Epithelial cell of esophagus (primary cell): ENCODE results near the gene ENHO.

Experiments used
- DNase-seq: peaks from one replicate; pipeline ENCODE4 v3.0.0; 2010; ENCODE audit warnings: low read depth
- H3K4me3 ChIP-seq: 2 replicates; pipeline ENCODE4 v1.5.1; 2011; ENCODE audit warnings: mild to moderate bottlenecking, low read length, control low read depth
- TF ChIP-seq, protein P1 (sequence below): IDR thresholded peaks from 2 replicates; pipeline ENCODE4 v1.5.1; 2011; ENCODE audit warnings: low read depth, mild to moderate bottlenecking, low read length, control low read depth, inconsistent platforms; ENCODE audit not compliant: insufficient read depth; ENCODE audit errors: missing control alignments

ENHO gene

DNA sequence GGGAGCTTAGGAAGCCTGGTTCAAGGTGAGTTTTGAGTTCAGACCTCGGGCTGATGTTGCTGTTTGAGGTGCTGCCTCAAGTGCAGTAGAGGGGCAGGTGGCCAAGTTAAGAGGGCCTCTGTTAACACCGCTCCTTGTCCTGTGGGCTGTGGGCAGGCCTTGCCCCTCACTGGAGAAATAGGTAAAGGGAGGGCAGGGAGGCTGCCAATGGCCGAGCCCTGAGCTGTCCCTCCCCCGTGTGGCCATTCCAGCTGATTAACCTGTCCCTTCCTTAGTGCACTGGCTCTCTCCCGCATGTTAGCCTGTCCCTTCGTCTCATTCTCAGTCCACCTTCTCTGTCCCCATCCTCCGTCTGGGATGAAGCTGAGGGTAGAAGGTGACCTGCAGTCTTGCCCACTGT, 45.3 kb upstream of the ENHO start:
- no peak overlapping the region for H3K4me3 ChIP-seq
- TF ChIP-seq, protein P1, sequence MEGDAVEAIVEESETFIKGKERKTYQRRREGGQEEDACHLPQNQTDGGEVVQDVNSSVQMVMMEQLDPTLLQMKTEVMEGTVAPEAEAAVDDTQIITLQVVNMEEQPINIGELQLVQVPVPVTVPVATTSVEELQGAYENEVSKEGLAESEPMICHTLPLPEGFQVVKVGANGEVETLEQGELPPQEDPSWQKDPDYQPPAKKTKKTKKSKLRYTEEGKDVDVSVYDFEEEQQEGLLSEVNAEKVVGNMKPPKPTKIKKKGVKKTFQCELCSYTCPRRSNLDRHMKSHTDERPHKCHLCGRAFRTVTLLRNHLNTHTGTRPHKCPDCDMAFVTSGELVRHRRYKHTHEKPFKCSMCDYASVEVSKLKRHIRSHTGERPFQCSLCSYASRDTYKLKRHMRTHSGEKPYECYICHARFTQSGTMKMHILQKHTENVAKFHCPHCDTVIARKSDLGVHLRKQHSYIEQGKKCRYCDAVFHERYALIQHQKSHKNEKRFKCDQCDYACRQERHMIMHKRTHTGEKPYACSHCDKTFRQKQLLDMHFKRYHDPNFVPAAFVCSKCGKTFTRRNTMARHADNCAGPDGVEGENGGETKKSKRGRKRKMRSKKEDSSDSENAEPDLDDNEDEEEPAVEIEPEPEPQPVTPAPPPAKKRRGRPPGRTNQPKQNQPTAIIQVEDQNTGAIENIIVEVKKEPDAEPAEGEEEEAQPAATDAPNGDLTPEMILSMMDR: no peak
- DNase-seq: no peak

DNA sequence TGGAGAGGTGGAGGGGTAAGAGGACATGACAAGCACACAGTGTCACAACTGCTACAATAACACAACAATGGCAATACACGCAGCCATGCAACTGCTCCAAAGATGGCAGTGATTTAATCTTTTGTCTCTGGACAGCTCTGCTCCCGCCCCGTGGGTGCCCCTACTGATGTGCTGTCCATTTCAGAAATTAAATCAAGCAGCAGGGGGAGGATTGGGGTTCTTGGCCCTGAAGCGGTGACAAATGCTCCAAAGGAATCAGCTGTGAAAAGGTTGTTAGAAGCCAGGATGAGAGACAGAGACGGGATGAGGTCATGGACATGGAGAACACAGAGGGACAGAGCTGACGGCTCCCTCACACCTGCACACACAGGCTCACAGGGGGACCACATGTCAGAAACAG, 44.2 kb upstream of the ENHO start:
- TF ChIP-seq, protein P1: no peak
- no peak overlapping the region for H3K4me3 ChIP-seq
- no peak for DNase-seq

GRCh38 chr9:34566322-34566721, 43.5 kb upstream of the ENHO start:
- H3K4me3 ChIP-seq: no peak overlapping the region
- TF ChIP-seq, protein P1: no peak
- no peak for DNase-seq

DNA sequence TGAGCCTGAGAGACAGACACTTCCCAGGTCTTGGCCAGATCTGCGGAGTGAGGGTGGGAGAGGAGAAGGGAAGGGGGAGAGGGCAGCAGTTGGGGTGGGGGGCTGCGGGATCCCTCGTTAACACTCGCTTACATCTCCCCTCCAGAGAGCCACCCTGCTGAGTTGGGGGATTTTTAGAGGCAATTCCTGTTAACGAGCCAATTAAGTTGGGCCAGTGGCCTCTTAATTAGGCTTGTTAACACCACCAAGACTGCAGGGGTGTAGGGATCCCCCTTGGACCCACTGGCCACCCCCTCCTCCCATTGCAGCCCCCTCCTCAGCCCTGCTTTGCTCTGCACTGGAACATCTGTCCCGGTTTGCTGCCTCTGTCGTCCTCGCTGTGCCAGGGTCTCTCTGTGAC, 43.1 kb upstream of the ENHO start:
- no peak overlapping the region for H3K4me3 ChIP-seq
- TF ChIP-seq, protein P1: no peak
- no peak for DNase-seq

- TF ChIP-seq, protein P1: no peak
- no peak overlapping the region for H3K4me3 ChIP-seq
- DNase-seq: no peak
Measured at GRCh38 chr9:34564617-34565016, 41.8 kb upstream of the ENHO start.

DNA sequence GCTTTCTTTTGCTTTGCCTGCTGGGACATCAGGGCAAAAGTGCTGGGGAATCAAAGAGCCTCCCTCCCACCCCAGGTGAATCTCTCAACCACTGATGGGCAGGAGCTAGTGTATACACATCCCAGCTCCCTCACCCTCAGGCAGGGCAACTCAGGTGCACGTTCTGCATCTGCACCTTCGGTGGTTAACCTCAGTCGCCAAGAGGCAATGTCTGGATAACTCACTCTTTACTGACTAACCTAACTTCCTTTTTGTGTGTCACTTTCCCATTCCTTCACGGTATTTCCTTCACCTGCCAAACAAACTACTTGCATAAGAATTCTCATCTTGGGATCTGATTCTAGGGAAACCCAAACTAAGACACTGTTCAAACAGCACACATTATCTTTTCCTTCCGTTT, 40.5 kb upstream of the ENHO start:
- peak; percentile 71 for DNase-seq
- H3K4me3 ChIP-seq: no peak overlapping the region
- TF ChIP-seq, protein P1: no peak

- H3K4me3 ChIP-seq: no peak overlapping the region
- TF ChIP-seq, protein P1: peak; percentile 50
- DNase-seq: no peak
Measured at GRCh38 chr9:34562135-34562745, 39.5 kb upstream of the ENHO start.
